Measurements from ENCODE around the gene SKAP1.

The SKAP1 gene

GRCh38 chr17:48328457-48328856 lies 101.6 kb downstream of the SKAP1 start:
- DNase-seq (ENCODE audit: extremely low read depth, low read depth): no peak
- TF ChIP-seq CTCF (IDR thresholded peaks at IDR 0.05; ENCODE audit: low read depth, low read length, missing control alignments): no peak
- H3K4me3 ChIP-seq (replicated peaks; ENCODE audit: low read depth, low read length): no peak overlapping the region

- TF ChIP-seq CTCF (IDR thresholded peaks at IDR 0.05; ENCODE audit: low read depth, low read length, missing control alignments): no peak
- DNase-seq (ENCODE audit: extremely low read depth, low read depth): no peak
- no peak overlapping the region for H3K4me3 ChIP-seq (replicated peaks; ENCODE audit: low read depth, low read length)
These were observed 103.7 kb downstream of the SKAP1 start for GRCh38 chr17:48326310-48326709.

- peak; percentile 2 for TF ChIP-seq CTCF (IDR thresholded peaks at IDR 0.05; ENCODE audit: low read depth, low read length, missing control alignments)
- no peak overlapping the region for H3K4me3 ChIP-seq (replicated peaks; ENCODE audit: low read depth, low read length)
- no peak for DNase-seq (ENCODE audit: extremely low read depth, low read depth)
These were observed 108.0 kb downstream of the SKAP1 start for GRCh38 chr17:48322060-48322459.

- no peak for TF ChIP-seq CTCF (IDR thresholded peaks at IDR 0.05; ENCODE audit: low read depth, low read length, missing control alignments)
- DNase-seq (ENCODE audit: extremely low read depth, low read depth): no peak
- no peak overlapping the region for H3K4me3 ChIP-seq (replicated peaks; ENCODE audit: low read depth, low read length)
These were observed 112.3 kb downstream of the SKAP1 start for GRCh38 chr17:48317732-48318131.

GRCh38 chr17:48314716-48315115 lies 115.3 kb downstream of the SKAP1 start:
- DNase-seq (ENCODE audit: extremely low read depth, low read depth): no peak
- TF ChIP-seq CTCF (IDR thresholded peaks at IDR 0.05; ENCODE audit: low read depth, low read length, missing control alignments): no peak
- no peak overlapping the region for H3K4me3 ChIP-seq (replicated peaks; ENCODE audit: low read depth, low read length)

- H3K4me3 ChIP-seq (replicated peaks; ENCODE audit: low read depth, low read length): no peak overlapping the region
- no peak for DNase-seq (ENCODE audit: extremely low read depth, low read depth)
- no peak for TF ChIP-seq CTCF (IDR thresholded peaks at IDR 0.05; ENCODE audit: low read depth, low read length, missing control alignments)
These were observed 116.8 kb downstream of the SKAP1 start for GRCh38 chr17:48313096-48313755.

- H3K4me3 ChIP-seq (replicated peaks; ENCODE audit: low read depth, low read length): no peak overlapping the region
- DNase-seq (ENCODE audit: extremely low read depth, low read depth): no peak
- no peak for TF ChIP-seq CTCF (IDR thresholded peaks at IDR 0.05; ENCODE audit: low read depth, low read length, missing control alignments)
These were observed 118.7 kb downstream of the SKAP1 start for GRCh38 chr17:48311324-48311723.

Measured in HFF-Myc (cell line).